ENCODE data around the gene KCTD14.
"Not testable (repeated sequence)": the region's sequence is repeated elsewhere in the genome, so short reads cannot be mapped to it uniquely, and the experiment has no call there.

KCTD14 gene

DNA sequence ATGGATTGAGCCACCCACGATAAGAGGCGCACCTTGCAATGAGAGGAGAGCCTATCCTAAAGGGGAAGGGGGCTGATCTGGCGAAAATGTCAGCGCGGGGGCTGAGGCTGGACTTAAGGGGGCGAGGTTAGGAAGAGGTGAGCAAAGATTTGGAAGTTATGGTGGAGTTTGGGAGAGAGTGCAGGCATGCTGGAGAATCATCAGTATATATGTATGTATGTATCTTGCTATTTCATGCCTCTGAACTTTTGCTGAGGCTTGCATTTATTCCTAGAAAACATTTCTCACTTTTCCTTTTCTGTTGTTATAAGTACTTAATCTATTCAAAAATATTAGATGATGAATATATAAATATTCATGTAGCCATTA is 23.4 kb upstream of the KCTD14 start:
- no peak for DNase-seq (ENCODE audit: low spot score)

DNA sequence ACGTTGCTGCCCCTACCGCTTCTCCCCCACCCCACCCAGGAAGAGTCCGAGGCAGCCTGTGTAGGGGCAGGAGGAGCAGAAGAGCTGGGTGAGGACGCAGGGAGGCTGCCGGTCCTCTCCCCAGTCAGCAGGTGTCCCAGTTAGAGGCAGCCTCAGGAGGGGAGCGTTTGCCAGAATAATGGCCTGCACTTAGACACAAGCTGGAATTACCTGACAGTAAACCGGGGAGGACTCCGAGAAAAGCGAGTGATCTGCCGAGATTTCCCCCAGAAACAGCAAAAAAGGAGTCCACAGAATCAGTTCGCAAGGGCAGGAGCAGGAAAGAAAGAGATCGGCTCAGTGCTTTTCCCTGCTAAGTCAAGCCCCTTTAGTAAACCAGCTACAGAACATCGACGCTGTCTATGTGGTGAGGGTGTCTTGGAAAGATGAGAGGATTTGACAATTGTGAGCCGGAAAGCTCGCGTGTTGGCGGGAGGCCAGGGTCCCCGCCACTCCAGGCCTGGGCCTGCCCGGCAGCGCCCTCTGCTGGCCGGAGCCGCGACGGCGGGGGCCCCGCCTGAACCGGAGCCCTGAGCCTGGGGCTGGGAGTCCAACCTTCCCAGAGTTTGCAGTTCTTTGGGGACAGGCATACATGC is 22.9 kb upstream of the KCTD14 start:
- DNase-seq (ENCODE audit: low spot score) = peak; percentile 70

- DNase-seq (ENCODE audit: low spot score) = no peak
Observed at GRCh38 chr11:78044706-78045105, 21.6 kb upstream of the KCTD14 start.

GRCh38 chr11:78041843-78042440 is 18.9 kb upstream of the KCTD14 start:
- no peak for DNase-seq (ENCODE audit: low spot score)

- not testable (repeated sequence) for DNase-seq (ENCODE audit: low spot score)
Observed at GRCh38 chr11:78041380-78041719, 18.3 kb upstream of the KCTD14 start.

- no peak for DNase-seq (ENCODE audit: low spot score)
Observed at GRCh38 chr11:78040691-78041379, 17.8 kb upstream of the KCTD14 start.

GRCh38 chr11:78039919-78040671 is 17.0 kb upstream of the KCTD14 start:
- DNase-seq (ENCODE audit: low spot score) = peak; percentile 24

DNA sequence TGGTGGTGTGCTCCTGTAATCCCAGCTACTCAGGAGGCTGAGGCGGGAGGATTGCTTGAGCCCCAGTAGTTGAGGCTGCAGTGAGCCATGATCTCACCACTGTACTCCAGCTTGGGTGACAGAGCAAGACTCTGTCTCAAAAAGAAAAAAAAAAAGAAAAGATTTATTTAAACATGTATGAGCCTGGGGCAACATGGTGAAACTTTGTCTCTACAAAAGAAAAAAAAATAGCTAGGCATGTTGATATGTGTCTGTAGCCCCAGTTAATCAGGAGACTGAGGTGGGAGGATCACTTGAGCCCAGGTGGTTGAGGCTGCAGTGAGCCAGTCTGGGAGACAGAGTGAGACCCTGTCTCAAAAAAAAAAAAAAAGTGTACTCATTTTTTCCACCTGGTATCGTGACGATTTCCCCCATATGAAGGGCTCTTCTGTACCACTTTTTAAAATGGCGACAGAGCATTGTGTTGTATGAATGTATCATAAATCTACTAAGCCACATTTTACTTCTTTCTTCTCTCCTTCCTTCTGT is 16.4 kb upstream of the KCTD14 start:
- no peak for DNase-seq (ENCODE audit: low spot score)

- DNase-seq (ENCODE audit: low spot score) = no peak
Observed at GRCh38 chr11:78038697-78039313, 15.7 kb upstream of the KCTD14 start.

DNA sequence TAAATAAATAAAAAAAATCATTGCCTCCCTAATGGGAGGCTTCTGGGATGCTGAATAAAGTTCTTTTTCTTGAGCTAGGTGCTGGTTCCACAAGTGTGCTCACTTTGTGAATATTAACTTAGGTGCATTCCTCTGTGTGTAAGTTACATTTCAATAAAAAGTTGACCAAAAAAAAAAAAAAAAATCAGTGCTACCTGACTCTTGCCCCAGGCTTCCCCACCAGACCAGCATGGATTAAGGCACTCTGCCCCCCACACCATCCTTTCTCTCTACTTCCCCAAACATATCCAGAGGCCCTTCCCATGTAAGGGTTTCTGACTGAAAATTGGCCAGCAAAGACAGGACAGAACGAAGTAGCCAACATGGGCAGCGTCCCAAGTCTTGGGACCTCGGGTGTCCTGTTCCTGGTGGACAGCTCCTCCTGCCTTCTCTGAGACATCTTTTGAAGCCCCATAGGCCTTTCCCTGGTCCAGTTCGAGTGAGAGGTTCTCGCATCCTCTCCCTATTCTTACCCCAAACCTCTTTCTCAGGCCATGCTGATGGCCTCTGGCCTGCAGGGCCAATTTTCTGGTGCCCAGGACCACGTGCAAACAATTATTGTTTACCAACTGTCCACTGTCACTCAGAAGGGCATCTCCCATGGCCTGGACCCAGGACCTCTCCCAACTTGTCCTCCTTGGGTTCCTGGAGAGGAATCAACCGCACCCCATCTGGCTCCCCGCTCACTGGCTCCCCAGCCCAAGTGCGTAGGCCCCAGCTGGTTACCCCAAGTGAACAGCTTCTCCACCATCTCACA is 14.9 kb upstream of the KCTD14 start:
- no peak for DNase-seq (ENCODE audit: low spot score)

DNA sequence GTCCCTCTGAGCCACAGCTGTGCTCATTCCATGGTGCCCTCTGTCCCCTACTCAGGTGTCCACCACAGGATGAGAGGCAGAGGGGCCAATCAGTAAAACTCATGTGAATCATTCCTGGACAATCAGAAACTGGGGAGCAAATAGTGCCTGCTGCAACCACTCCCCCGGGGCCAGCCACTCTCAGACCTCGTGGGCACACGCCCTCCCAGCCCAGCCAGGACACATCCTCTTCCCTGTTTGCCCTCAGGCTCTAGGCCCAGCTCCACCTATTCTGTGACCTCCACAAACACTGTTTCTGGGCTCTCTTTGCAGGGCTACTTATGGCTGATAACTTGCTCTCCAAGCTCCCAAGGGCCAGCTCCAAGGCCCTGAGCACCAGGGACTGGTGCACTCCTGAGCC is 14.0 kb upstream of the KCTD14 start:
- DNase-seq (ENCODE audit: low spot score) = no peak

DNA sequence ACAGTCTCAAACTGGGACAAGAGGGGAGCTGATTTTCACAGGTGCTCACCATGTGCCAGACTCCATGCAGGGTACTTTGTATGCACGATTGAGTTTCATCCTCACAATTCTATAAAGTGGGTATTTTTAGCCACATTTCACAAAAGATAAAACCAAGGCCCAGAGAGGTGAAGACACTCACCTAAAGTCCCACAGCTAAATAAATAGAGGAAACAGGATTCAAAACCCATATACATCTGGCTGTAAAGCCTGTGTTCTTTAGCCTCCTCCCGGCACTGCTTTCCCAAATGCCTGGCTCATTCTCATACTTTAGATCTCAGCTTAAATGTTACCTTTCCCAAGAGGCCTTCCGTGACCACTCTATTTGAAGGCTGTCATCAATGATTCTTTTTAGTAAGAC is 13.2 kb upstream of the KCTD14 start:
- DNase-seq (ENCODE audit: low spot score) = no peak

- DNase-seq (ENCODE audit: low spot score) = no peak
Observed at GRCh38 chr11:78034623-78035022, 11.5 kb upstream of the KCTD14 start.

DNA sequence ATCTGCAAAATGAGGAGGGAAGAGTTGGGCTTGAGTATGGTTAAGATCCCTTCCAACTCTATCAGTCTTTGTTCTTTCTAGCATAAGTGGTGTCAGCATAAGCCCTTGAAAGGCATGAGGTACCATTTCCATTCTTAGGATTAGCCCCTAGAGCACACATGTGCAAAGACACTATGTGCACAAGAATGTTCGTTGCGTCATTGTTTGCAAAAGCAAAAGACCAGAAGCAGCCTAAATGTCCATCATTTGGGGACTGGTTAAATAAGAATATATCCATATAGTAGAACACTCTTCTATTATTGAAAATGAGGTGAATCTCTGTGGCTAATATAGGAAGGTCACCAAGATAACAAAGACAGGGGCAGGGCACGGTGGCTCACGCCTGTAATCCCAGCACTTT is 10.0 kb upstream of the KCTD14 start:
- no peak for DNase-seq (ENCODE audit: low spot score)

GRCh38 chr11:78032090-78032489 is 9.0 kb upstream of the KCTD14 start:
- DNase-seq (ENCODE audit: low spot score) = no peak

- DNase-seq (ENCODE audit: low spot score) = no peak
Observed at GRCh38 chr11:78031629-78032028, 8.6 kb upstream of the KCTD14 start.

DNA sequence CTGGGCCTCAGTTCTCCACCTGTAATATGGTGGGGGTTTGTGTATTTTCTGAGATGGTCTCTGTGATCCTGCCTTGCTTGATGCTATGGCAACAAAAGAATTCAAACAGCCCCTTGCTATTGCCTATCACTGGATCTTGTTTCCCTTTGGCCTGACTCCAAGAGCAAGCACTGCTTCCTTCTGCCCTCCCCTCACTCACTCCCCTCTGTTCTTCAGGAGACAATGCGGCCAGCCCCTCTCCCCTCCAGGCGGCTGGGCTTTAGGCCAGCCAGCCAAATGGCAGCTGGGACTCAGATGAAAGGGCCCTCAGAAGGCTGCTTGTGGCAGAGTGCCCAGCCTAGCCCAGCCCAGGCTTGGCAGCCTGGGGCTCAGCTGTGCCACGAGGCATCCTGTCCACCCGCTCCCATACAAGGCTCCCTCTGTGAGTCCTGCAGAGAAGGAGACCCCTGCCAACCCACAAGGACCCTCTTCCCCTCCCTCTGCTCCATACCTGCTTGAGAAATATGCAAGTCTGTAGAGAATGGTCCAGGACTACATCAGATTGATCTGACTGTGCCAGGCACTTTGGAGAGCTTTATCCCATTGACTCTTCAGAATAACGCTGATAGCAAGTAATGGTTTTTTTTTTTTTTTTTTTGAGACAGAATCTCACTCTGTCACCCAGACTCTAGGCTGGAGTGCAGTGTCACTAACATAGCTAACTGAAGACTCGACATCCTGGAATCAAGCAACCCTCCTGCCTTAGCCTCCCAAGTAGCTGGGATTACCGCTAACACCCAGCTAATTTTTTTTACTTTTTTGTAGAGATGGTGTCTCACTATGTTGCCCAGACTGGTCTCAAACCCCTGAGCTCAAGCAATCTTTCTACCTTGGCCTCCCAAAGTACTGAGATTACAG is 7.6 kb upstream of the KCTD14 start:
- no peak for DNase-seq (ENCODE audit: low spot score)

GRCh38 chr11:78028423-78028822 is 5.3 kb upstream of the KCTD14 start:
- not testable (repeated sequence) for DNase-seq (ENCODE audit: low spot score)

DNA sequence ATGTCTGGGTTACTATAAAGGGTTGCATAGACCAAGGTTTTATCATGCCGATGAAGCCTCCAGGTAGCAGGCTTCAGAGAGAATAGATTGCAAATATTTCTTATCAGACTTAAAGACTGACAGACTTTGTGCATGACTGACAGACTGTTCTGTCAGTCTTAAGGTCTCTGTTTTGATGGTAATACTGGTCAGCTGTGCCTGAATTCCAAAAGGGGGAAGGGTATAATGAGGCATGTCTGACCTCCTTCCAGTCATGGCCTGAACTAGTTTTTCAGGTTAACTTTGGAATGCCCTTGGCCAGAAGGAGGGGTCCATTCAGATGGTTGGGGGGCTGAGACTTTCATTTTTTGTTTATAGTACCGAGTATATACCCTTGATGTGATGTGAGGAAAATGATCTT is 4.7 kb upstream of the KCTD14 start:
- DNase-seq (ENCODE audit: low spot score) = no peak

- no peak for DNase-seq (ENCODE audit: low spot score)
Observed at GRCh38 chr11:78025378-78025777, 2.3 kb upstream of the KCTD14 start.

Data from activated CD4-positive, alpha-beta T cell treated with anti-CD3 and anti-CD28 coated beads, Interleukin-2, Interleukin-4, amounts not matched to agents 100 ng/mL and 50 ng/mL, durations not matched to agents 16 hours and 8 hours (primary cell).